Endothelial cell of umbilical vein (primary cell): Measurements from ENCODE around the gene PXK. TPM values are rescaled to one million over a fixed set of nuclear protein-coding genes. Genes with fewer than 3 reads are reported as not detected.
A peak's percentile ranks its signal among the peaks of the same experiment; 100 is the strongest.

Experiments used
- BruUV-seq: library from RNA; stranded (reverse); fragments of 400-500 nt; replicated peaks from 2 replicates; lab custom pipeline; 2021; lab: Mats Ljungman, UMichigan
- CTCF ChIA-PET: fragments of 300-600, 350-600 bp; sonication (Branson Sonifier 250); formaldehyde crosslinking; loops from one replicate; lab custom pipeline; 2021; ENCODE audit warnings: antibody characterized with exemption, inconsistent platforms; lab: Charles Lee
- POLR2A ChIA-PET: fragments of 300-600, 350-600 bp; sonication (Branson Sonifier 250); formaldehyde crosslinking; loops from one replicate; lab custom pipeline; 2021; ENCODE audit warnings: antibody characterized with exemption, inconsistent platforms; lab: Charles Lee
- DNase-seq: peaks from one replicate; pipeline ENCODE4 v3.0.0-alpha.2; 2011; ENCODE audit warnings: low read depth, low spot score
- FAIRE-seq: peaks from 2 replicates; lab custom pipeline; 2011; peaks lifted over from hg19 to GRCh38; lab: Jason Lieb, UNC
- H2AFZ ChIP-seq: 2 replicates; pipeline ENCODE4 v1.6.0; 2012; ENCODE audit warnings: low read depth, low read length, control low read depth, inconsistent platforms
- H3K27ac ChIP-seq: 2 replicates; pipeline ENCODE4 v1.5.1; 2011; ENCODE audit warnings: low read depth, mild to moderate bottlenecking, control low read depth, low read length, moderate library complexity; ENCODE audit not compliant: insufficient read depth
- H3K27me3 ChIP-seq, 2 experiments: 2 replicates each; pipeline versions ENCODE4 v1.6.0 to v1.6.1; 2011; ENCODE audit warnings: low read length in 2 of 2, mixed read lengths in 1 of 2; ENCODE audit not compliant: control insufficient read depth in 2 of 2, insufficient read depth in 2 of 2
- H3K36me3 ChIP-seq, 2 experiments: 2 replicates in 1 of 2; 3 replicates in 1 of 2; pipeline ENCODE4 v1.5.1; 2011; ENCODE audit warnings: low read length in 2 of 2, mild to moderate bottlenecking in 1 of 2, moderate library complexity in 1 of 2; ENCODE audit not compliant: control insufficient read depth in 2 of 2, insufficient read depth in 2 of 2; ENCODE audit errors: extremely low read depth in 1 of 2
- H3K4me1 ChIP-seq: 3 replicates; pipeline ENCODE4 v1.5.1; 2011; ENCODE audit warnings: mild to moderate bottlenecking, low read length; ENCODE audit not compliant: control insufficient read depth, insufficient read depth; ENCODE audit errors: extremely low read depth
- H3K4me2 ChIP-seq: 2 replicates; pipeline ENCODE4 v1.6.1; 2011; ENCODE audit warnings: low read length, control low read depth, mixed read lengths; ENCODE audit not compliant: insufficient read depth
- H3K4me3 ChIP-seq, 3 experiments: fragments of 200-600 bp in 1 of 3; sonication (generic), shearing (Covaris generic) in 1 of 3; replicated peaks in 1 of 3; 2 replicates each; pipeline ENCODE4 v1.5.1; 2011 to 2016; ENCODE audit warnings: control low read depth in 3 of 3, low read length in 3 of 3, mild to moderate bottlenecking in 2 of 3, inconsistent platforms in 1 of 3, low read depth in 1 of 3, moderate library complexity in 1 of 3; ENCODE audit not compliant: insufficient read depth in 1 of 3
- H3K79me2 ChIP-seq: 2 replicates; pipeline ENCODE4 v1.6.0; 2012; ENCODE audit warnings: low read length, inconsistent platforms; ENCODE audit not compliant: control insufficient read depth, insufficient read depth
- H3K9ac ChIP-seq: replicated peaks from 2 replicates; pipeline ENCODE3; 2011; ENCODE audit warnings: low read length, control low read depth; ENCODE audit not compliant: insufficient read depth; ENCODE audit errors: extremely low read depth
- H3K9me1 ChIP-seq: replicated peaks from 3 replicates; pipeline ENCODE4 v1.6.0; 2011; ENCODE audit warnings: mild to moderate bottlenecking, low read length; ENCODE audit not compliant: control insufficient read depth, insufficient read depth; ENCODE audit errors: extremely low read depth
- H3K9me3 ChIP-seq: replicated peaks from 2 replicates; pipeline ENCODE4 v1.5.1; 2012; ENCODE audit warnings: low read length, inconsistent platforms; ENCODE audit not compliant: control insufficient read depth, insufficient read depth
- H4K20me1 ChIP-seq: replicated peaks from 2 replicates; pipeline ENCODE3; 2011; ENCODE audit warnings: mild to moderate bottlenecking, low read length; ENCODE audit not compliant: control insufficient read depth, insufficient read depth; ENCODE audit errors: extremely low read depth
- EZH2 ChIP-seq: IDR thresholded peaks from 2 replicates; pipeline ENCODE4 v1.6.1; 2012; ENCODE audit warnings: borderline replicate concordance, low read depth, mild to moderate bottlenecking, moderate library complexity, low read length, inconsistent platforms; ENCODE audit not compliant: severe bottlenecking
- FOS ChIP-seq: IDR thresholded peaks from 2 replicates; pipeline ENCODE4 v1.6.1; 2011; ENCODE audit warnings: mild to moderate bottlenecking, low read length, moderate library complexity, borderline replicate concordance; ENCODE audit not compliant: insufficient read depth
- GATA2 ChIP-seq: IDR thresholded peaks from 2 replicates; pipeline ENCODE4 v1.7.0; 2011; ENCODE audit warnings: low read depth, mild to moderate bottlenecking, moderate library complexity, mixed read lengths, low read length; ENCODE audit not compliant: insufficient read length, insufficient read depth
- JUN ChIP-seq: IDR thresholded peaks from 2 replicates; pipeline ENCODE4 v1.6.1; 2011; ENCODE audit warnings: borderline replicate concordance, low read depth; ENCODE audit not compliant: insufficient read length, insufficient read depth
- MYC ChIP-seq: IDR thresholded peaks from one replicate; pipeline ENCODE4 v1.6.1; 2011; ENCODE audit warnings: mild to moderate bottlenecking, low read depth, low read length
- POLR2A ChIP-seq: IDR thresholded peaks from 2 replicates; pipeline ENCODE4 v1.6.1; 2012; ENCODE audit warnings: low read depth, mild to moderate bottlenecking, control low read depth, low read length
- POLR2AphosphoS5 ChIP-seq: IDR thresholded peaks from 2 replicates; pipeline ENCODE4 v1.6.1; 2012; ENCODE audit warnings: low read depth, mild to moderate bottlenecking, control low read depth, low read length, moderate library complexity; ENCODE audit not compliant: insufficient read depth
- dilution Hi-C: fragments of 300-500 bp; cut with MboI; formaldehyde crosslinking; loops from one replicate; pipeline ENCODE4 v1.15.0; 2019; ENCODE audit warnings: low sequenced_read_pairs; ENCODE audit not compliant: extremely low pct_ligation_motif_present
- intact Hi-C: fragments of 100-400 bp; cut with micrococcal nuclease; formaldehyde crosslinking; loops from one replicate; pipeline ENCODE4 v1.10.0; 2022
- polyA plus RNA-seq, 4 experiments: library from polyadenylated mRNA; depleted of rRNA in 3 of 4; stranded (reverse) in 3 of 4; unstranded in 1 of 4; fragments of >200 nt; gene quantifications; 2 replicates each; pipeline versions ENCODE4 v1.2.1 to v1.2.3, GENCODE V29; 2011 to 2012; ENCODE audit warnings: missing spikeins in 1 of 4
- total RNA-seq: library from RNA; stranded (reverse); gene quantifications from 2 replicates; pipeline ENCODE4 v1.2.3, GENCODE V29; 2021
- TF ChIP-seq, protein P1 (sequence below): IDR thresholded peaks from 2 replicates; pipeline ENCODE4 v1.6.1; 2011; ENCODE audit not compliant: insufficient read depth, insufficient read length
- TF ChIP-seq, protein P2 (sequence below), 2 donors: IDR thresholded peaks; 1 replicate in 1 of 2; 2 replicates in 1 of 2; pipeline ENCODE4 v1.5.1; 2011; ENCODE audit warnings: low read length in 2 of 2, mild to moderate bottlenecking in 2 of 2, moderate library complexity in 2 of 2, control low read depth in 1 of 2, inconsistent platforms in 1 of 2, low read depth in 1 of 2; ENCODE audit not compliant: insufficient read depth in 1 of 2; ENCODE audit errors: extremely low read depth in 1 of 2

PXK gene
- total and polyA plus RNA-seq, 2 donors (not counting 3 experiments of a cell fraction or from before 2014, with no cell fraction given): 11.3 to 14.6 TPM

- Histone ChIP-seq H3K4me2 (peak overlapping the region; percentile 80), H3K27ac (peak overlapping the region; percentile 96), H3K9me1 (no peaks in the 10 kb centered on the region), H3K36me3 (peaks cover 11 to 14% of the 10 kb centered on the region in 2 experiments), H4K20me1 (peaks cover 9% of the 10 kb centered on the region), H3K9ac (peak overlapping the region; percentile 98), H3K9me3 (no peaks in the 10 kb centered on the region), H3K27me3 (peaks cover 2 to 3% of the 10 kb centered on the region in 2 experiments), H2AFZ (no peak overlapping the region), H3K4me3 (peak overlapping the region in 2 of 3 experiments; percentile 94 to 98), H3K79me2 (peaks cover 44% of the 10 kb centered on the region), H3K4me1 (peaks cover 19% of the 10 kb centered on the region)
- DNase-seq: peak; percentile 67
- POLR2A ChIA-PET: no interaction called here
- TF ChIP-seq MYC (no peak), GATA2 (no peak), POLR2A (no peak), JUN (no peak), FOS (no peak), EZH2 (no peak), POLR2AphosphoS5 (no peak)
- TF ChIP-seq, protein P1, sequence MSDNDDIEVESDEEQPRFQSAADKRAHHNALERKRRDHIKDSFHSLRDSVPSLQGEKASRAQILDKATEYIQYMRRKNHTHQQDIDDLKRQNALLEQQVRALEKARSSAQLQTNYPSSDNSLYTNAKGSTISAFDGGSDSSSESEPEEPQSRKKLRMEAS: no peak
- TF ChIP-seq, protein P2, sequence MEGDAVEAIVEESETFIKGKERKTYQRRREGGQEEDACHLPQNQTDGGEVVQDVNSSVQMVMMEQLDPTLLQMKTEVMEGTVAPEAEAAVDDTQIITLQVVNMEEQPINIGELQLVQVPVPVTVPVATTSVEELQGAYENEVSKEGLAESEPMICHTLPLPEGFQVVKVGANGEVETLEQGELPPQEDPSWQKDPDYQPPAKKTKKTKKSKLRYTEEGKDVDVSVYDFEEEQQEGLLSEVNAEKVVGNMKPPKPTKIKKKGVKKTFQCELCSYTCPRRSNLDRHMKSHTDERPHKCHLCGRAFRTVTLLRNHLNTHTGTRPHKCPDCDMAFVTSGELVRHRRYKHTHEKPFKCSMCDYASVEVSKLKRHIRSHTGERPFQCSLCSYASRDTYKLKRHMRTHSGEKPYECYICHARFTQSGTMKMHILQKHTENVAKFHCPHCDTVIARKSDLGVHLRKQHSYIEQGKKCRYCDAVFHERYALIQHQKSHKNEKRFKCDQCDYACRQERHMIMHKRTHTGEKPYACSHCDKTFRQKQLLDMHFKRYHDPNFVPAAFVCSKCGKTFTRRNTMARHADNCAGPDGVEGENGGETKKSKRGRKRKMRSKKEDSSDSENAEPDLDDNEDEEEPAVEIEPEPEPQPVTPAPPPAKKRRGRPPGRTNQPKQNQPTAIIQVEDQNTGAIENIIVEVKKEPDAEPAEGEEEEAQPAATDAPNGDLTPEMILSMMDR (IDR thresholded peaks at IDR 0.05; ENCODE audit: extremely low read depth in 1 of 2, insufficient read depth in 1 of 2, low read depth in 1 of 2, low read length in 2 of 2): peak; percentile 40 to 45
- dilution Hi-C loops: loop anchor here (10.0 kb wide), 1 partner anchor 113 kb away; no protein-coding TSS in a partner anchor
- CTCF ChIA-PET: interaction anchor here (0.6 to 3.4 kb wide), 18 partner anchors 10 to 322 kb away, joined by 3 to 93 read pairs (median 12); partner anchors contain the start of gene KCTD6
- intact Hi-C loops: loop anchor here (2.0 kb wide), 1 partner anchor 71 kb away; the partner anchor contains the start of gene ABHD6
- FAIRE-seq: peak; percentile 55
- TSS peak; percentile 9 for BruUV-seq
Observed at GRCh38 chr3:58307639-58308215, 25.0 kb upstream of the PXK start.
